IMR-90 (cell line): ENCODE data around the gene ZNF586. TPM values are rescaled to one million over a fixed set of nuclear protein-coding genes. Genes with fewer than 3 reads are reported as not detected.

Experiments used
- ATAC-seq: fragments of 200-7000 bp; cut with Tn5 transposase; 2 replicates; pipeline ENCODE4 v1.9.1; 2020; ENCODE audit warnings: low read depth, mild to moderate bottlenecking, moderate library complexity
- BruUV-seq: library from RNA; stranded (reverse); fragments of 400-500 nt; replicated peaks from 2 replicates; lab custom pipeline; 2021; lab: Mats Ljungman, UMichigan
- CTCF ChIA-PET: fragments of 300-600 bp; formaldehyde crosslinking; extraction: SDS; loops from one replicate; lab custom pipeline; 2021; ENCODE audit warnings: antibody characterized with exemption; lab: Yijun Ruan, JAX
- POLR2A ChIA-PET: fragments of 300-600 bp; sonication (Branson Sonifier 250); formaldehyde crosslinking; loops from one replicate; lab custom pipeline; 2022; ENCODE audit warnings: antibody characterized with exemption; ENCODE audit not compliant: unreplicated experiment; lab: Charles Lee
- DNase-seq: peaks from one replicate; pipeline ENCODE4 v3.0.0; 2013
- H2AFZ ChIP-seq: replicated peaks from 2 replicates; pipeline ENCODE3; 2013; ENCODE audit warnings: low read length, mild to moderate bottlenecking; ENCODE audit not compliant: poor library complexity
- H2AK5ac ChIP-seq: 2 replicates; pipeline ENCODE4 v1.6.1; 2013; ENCODE audit warnings: low read depth, low read length, inconsistent platforms
- H2AK9ac ChIP-seq: replicated peaks from 2 replicates; pipeline ENCODE3; 2013; ENCODE audit warnings: mild to moderate bottlenecking, low read depth, low read length, moderate library complexity; ENCODE audit not compliant: poor library complexity
- H2BK120ac ChIP-seq: 2 replicates; pipeline ENCODE4 v1.6.1; 2013; ENCODE audit warnings: low read depth, low read length, inconsistent platforms
- H2BK15ac ChIP-seq: 3 replicates; pipeline ENCODE4 v1.6.1; 2013; ENCODE audit warnings: low read depth, low read length, inconsistent platforms
- H2BK20ac ChIP-seq: 2 replicates; pipeline ENCODE4 v1.6.1; 2013; ENCODE audit warnings: low read depth, mild to moderate bottlenecking, inconsistent platforms, low read length, moderate library complexity
- H2BK5ac ChIP-seq: 2 replicates; pipeline ENCODE4 v1.6.1; 2013; ENCODE audit warnings: mild to moderate bottlenecking, low read depth, low read length, inconsistent platforms; ENCODE audit not compliant: poor library complexity, severe bottlenecking
- H3K14ac ChIP-seq: replicated peaks from 2 replicates; pipeline ENCODE4 v1.6.1; 2013; ENCODE audit warnings: low read depth, low read length, inconsistent platforms
- H3K18ac ChIP-seq: 2 replicates; pipeline ENCODE4 v1.6.1; 2013; ENCODE audit warnings: low read depth, low read length, control low read depth
- H3K23ac ChIP-seq: 2 replicates; pipeline ENCODE4 v1.6.1; 2013; ENCODE audit warnings: low read depth, low read length, inconsistent platforms
- H3K27ac ChIP-seq: 2 replicates; pipeline ENCODE4 v1.5.1; 2013; ENCODE audit warnings: mild to moderate bottlenecking, control low read depth, low read length; ENCODE audit not compliant: insufficient read depth
- H3K27me3 ChIP-seq: 2 replicates; pipeline ENCODE4 v1.6.1; 2013; ENCODE audit warnings: low read length; ENCODE audit not compliant: control insufficient read depth, insufficient read depth
- H3K36me3 ChIP-seq: 2 replicates; pipeline ENCODE4 v1.6.1; 2013; ENCODE audit warnings: low read length, mixed read lengths; ENCODE audit not compliant: control insufficient read depth, insufficient read depth
- H3K4ac ChIP-seq: 2 replicates; pipeline ENCODE4 v1.6.1; 2013; ENCODE audit warnings: low read depth, low read length, inconsistent platforms
- H3K4me1 ChIP-seq: 2 replicates; pipeline ENCODE4 v1.6.1; 2013; ENCODE audit warnings: low read length, mixed read lengths; ENCODE audit not compliant: control insufficient read depth, insufficient read depth
- H3K4me2 ChIP-seq: 2 replicates; pipeline ENCODE4 v1.6.1; 2013; ENCODE audit warnings: low read depth, mild to moderate bottlenecking, control low read depth, low read length, moderate library complexity
- H3K4me3 ChIP-seq: 2 replicates; pipeline ENCODE4 v1.5.1; 2013; ENCODE audit warnings: low read depth, mild to moderate bottlenecking, control low read depth, low read length, moderate library complexity; ENCODE audit not compliant: insufficient read depth
- H3K56ac ChIP-seq: 2 replicates; pipeline ENCODE4 v1.6.1; 2013; ENCODE audit warnings: low read length, inconsistent platforms; ENCODE audit not compliant: insufficient read depth; ENCODE audit errors: extremely low read depth
- H3K79me1 ChIP-seq, 2 experiments: 2 replicates each; pipeline ENCODE4 v1.6.1; 2013; ENCODE audit warnings: low read length in 2 of 2, inconsistent platforms in 1 of 2, low read depth in 1 of 2
- H3K9ac ChIP-seq: 2 replicates; pipeline ENCODE4 v1.6.1; 2013; ENCODE audit warnings: low read depth, low read length, control low read depth
- H3K9me1 ChIP-seq: 2 replicates; pipeline ENCODE4 v1.6.1; 2013; ENCODE audit warnings: low read length, inconsistent platforms; ENCODE audit not compliant: insufficient read depth
- H3K9me3 ChIP-seq: 2 replicates; pipeline ENCODE4 v1.6.1; 2013; ENCODE audit warnings: low read length; ENCODE audit not compliant: control insufficient read depth, insufficient read depth
- H4K20me1 ChIP-seq: 2 replicates; pipeline ENCODE4 v1.6.1; 2013; ENCODE audit warnings: low read length, inconsistent platforms; ENCODE audit not compliant: insufficient read depth
- H4K5ac ChIP-seq: 2 replicates; pipeline ENCODE4 v1.6.1; 2013; ENCODE audit warnings: mild to moderate bottlenecking, low read depth, low read length, control low read depth
- H4K8ac ChIP-seq, 2 experiments: 2 replicates each; pipeline ENCODE4 v1.6.1; 2013; ENCODE audit warnings: low read depth in 2 of 2, low read length in 2 of 2, control low read depth in 1 of 2, inconsistent platforms in 1 of 2
- H4K91ac ChIP-seq: 2 replicates; pipeline ENCODE4 v1.6.1; 2013; ENCODE audit warnings: low read depth, low read length, inconsistent platforms; ENCODE audit not compliant: insufficient read depth
- BHLHE40 ChIP-seq: fragments of 150-350 bp; IDR thresholded peaks from 2 replicates; pipeline ENCODE4 v1.6.1; 2016; ENCODE audit warnings: mild to moderate bottlenecking, low read depth, low read length
- ELK1 ChIP-seq: fragments of 150-350 bp; IDR thresholded peaks from 2 replicates; pipeline ENCODE4 v1.6.1; 2016; ENCODE audit warnings: low read depth, mild to moderate bottlenecking, low read length, moderate library complexity, borderline replicate concordance
- FOS ChIP-seq: fragments of 150-350 bp; IDR thresholded peaks from 2 replicates; pipeline ENCODE4 v1.6.1; 2016; ENCODE audit warnings: low read depth, low read length
- POLR2A ChIP-seq: IDR thresholded peaks from 2 replicates; pipeline ENCODE4 v1.6.1; 2012; ENCODE audit warnings: mild to moderate bottlenecking, low read depth, low read length
- RAD21 ChIP-seq: IDR thresholded peaks from 2 replicates; pipeline ENCODE4 v1.6.1; 2012; ENCODE audit warnings: low read length, improper control_type of control experiment
- RFX5 ChIP-seq: IDR thresholded peaks from 2 replicates; pipeline ENCODE4 v1.8.0; 2012; ENCODE audit warnings: low read depth, mild to moderate bottlenecking, low read length, moderate library complexity
- WGBS, 2 experiments: methylation state at CpG; one replicate each; pipeline versions ENCODE4 v1.1.5 to v1.1.7; 2013; ENCODE audit warnings: missing lambda C conversion rate in 2 of 2; ENCODE audit not compliant: insufficient read length in 1 of 2; ENCODE audit errors: extremely low coverage in 2 of 2; 5-methylcytosine and 5-hydroxymethylcytosine counted together
- dilution Hi-C: fragments of 300-500 bp; cut with HindIII; formaldehyde crosslinking; loops from one replicate; pipeline ENCODE4 v1.14.3; 2018; ENCODE audit warnings: low sequenced_read_pairs; ENCODE audit not compliant: unreplicated experiment
- in situ Hi-C: fragments of 300-500 bp; cut with MboI; formaldehyde crosslinking; loops from 3 replicates; pipeline ENCODE4 v1.14.3; 2019; ENCODE audit warnings: low sequenced_read_pairs, inconsistent platforms, mixed read lengths
- intact Hi-C: fragments of 100-400 bp; cut with micrococcal nuclease; formaldehyde crosslinking; loops from 2 replicates; pipeline ENCODE4 v1.10.0; 2022
- polyA plus RNA-seq, 3 experiments: library from polyadenylated mRNA; depleted of rRNA; stranded (reverse); fragments of >200 nt; gene quantifications; 2 replicates each; pipeline ENCODE4 v1.2.3, GENCODE V29; 2012; ENCODE audit warnings: low replicate concordance in 1 of 3
- total RNA-seq: library from RNA; depleted of rRNA; stranded (reverse); fragments of >200 nt; gene quantifications from 2 replicates; pipeline ENCODE4 v1.2.3, GENCODE V29; 2012

The ZNF586 gene
- total and polyA plus RNA-seq, 2 of the 4 experiments (the other 2 are of a cell fraction) = 5.6 to 18.6 TPM

DNA sequence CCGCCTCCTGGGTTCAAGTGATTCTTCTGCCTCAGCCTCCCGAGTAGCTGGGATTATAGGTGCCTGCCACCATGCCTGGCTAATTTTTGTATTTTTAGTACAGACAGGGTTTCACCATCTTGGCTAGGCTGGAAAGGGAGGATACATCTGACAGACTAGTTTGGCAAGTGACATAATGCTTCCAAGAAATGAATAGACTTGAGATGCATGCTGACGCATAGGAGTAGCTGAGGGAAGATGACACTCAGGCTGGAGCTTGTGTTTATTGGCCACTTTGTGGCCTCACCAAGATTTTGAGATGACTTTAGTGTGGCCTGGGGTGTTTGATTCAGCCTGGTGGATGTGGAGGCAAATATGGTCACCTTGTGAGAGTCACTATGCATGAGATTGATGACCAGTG is 4.0 kb downstream of the ZNF586 start:
- no peak overlapping the region for H3K23ac ChIP-seq
- no peak overlapping the region for H2AK5ac ChIP-seq
- H4K91ac ChIP-seq = no peak overlapping the region
- no peak overlapping the region for H3K4me2 ChIP-seq
- no peaks in the 10 kb centered on the region for H3K9me1 ChIP-seq
- no peak overlapping the region for H2BK5ac ChIP-seq
- WGBS, 2 experiments = no CpG with 5 or more reads among the region's 3 CpGs
- in situ Hi-C loops (no loop called here), intact Hi-C loops (no loop called here), dilution Hi-C loops (no loop called here)
- H3K9ac ChIP-seq = no peak overlapping the region
- no peak overlapping the region for H2BK120ac ChIP-seq
- H3K56ac ChIP-seq = no peak overlapping the region
- no peaks in the 10 kb centered on the region for H3K27me3 ChIP-seq
- H3K4me3 ChIP-seq = no peak overlapping the region
- no peak overlapping the region for H3K4ac ChIP-seq
- TF ChIP-seq FOS = no peak
- no peak for TF ChIP-seq RAD21
- no peak for TF ChIP-seq ELK1
- TF ChIP-seq POLR2A = no peak
- TF ChIP-seq RFX5 = no peak
- TF ChIP-seq BHLHE40 = no peak
- H3K14ac ChIP-seq = no peak overlapping the region
- peaks cover 28% of the 10 kb centered on the region for H3K9me3 ChIP-seq
- H3K18ac ChIP-seq = no peak overlapping the region
- no peak overlapping the region for H2BK15ac ChIP-seq
- ATAC-seq (no peak), DNase-seq (no peak)
- no peak overlapping the region for H2AK9ac ChIP-seq
- CTCF ChIA-PET = interaction anchor here (0.5 to 0.7 kb wide), 2 partner anchors 10 to 70 kb away, joined by 5 to 7 read pairs; no protein-coding TSS in a partner anchor
- POLR2A ChIA-PET = no interaction called here
- BruUV-seq = no TSS peak
- H4K20me1 ChIP-seq = peaks cover 13% of the 10 kb centered on the region; the same call in 1 of the 2 replicates
- 0 out of 2 replicates have a peak, but pooled peaks cover 3% of the 10 kb centered on the region for H3K4me1 ChIP-seq
- H4K8ac ChIP-seq = no peak overlapping the region
- H3K79me1 ChIP-seq = peaks cover 31 to 45% of the 10 kb centered on the region in 2 experiments
- H2AFZ ChIP-seq = no peak overlapping the region
- H2BK20ac ChIP-seq = no peak overlapping the region
- no peak overlapping the region for H4K5ac ChIP-seq
- H3K27ac ChIP-seq = no peak overlapping the region
- H3K36me3 ChIP-seq = peaks cover 47% of the 10 kb centered on the region
